Epithelial cell of esophagus (primary cell): Measurements from ENCODE around the gene EN1.

ENCODE experiments used
- DNase-seq: peaks from one replicate; pipeline ENCODE4 v3.0.0; 2010; ENCODE audit warnings: low read depth
- H3K4me3 ChIP-seq: 2 replicates; pipeline ENCODE4 v1.5.1; 2011; ENCODE audit warnings: mild to moderate bottlenecking, low read length, control low read depth
- TF ChIP-seq, protein P1 (sequence below): IDR thresholded peaks from 2 replicates; pipeline ENCODE4 v1.5.1; 2011; ENCODE audit warnings: low read depth, mild to moderate bottlenecking, low read length, control low read depth, inconsistent platforms; ENCODE audit not compliant: insufficient read depth; ENCODE audit errors: missing control alignments

Gene EN1

DNA sequence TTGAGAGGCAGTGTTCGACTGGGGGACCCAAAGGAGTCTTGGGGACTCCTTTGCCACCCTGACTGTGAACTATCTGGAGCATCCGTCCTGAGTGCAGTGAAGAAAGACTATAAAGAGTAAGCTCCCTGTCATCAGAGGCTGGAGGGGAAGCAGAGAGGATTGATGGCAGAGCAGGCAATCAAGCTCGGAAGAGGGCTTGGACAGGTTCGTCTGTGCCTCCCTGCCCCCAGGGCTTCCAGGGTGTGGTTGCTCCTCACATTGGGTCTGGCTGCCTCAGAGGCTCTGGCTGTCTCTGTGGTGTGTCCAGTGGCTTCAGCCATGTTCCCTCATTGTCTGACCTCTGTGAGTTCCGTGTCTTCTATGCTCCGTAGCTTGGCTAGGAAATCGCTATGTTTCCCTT is 13.8 kb upstream of the EN1 start:
- DNase-seq = no peak
- TF ChIP-seq, protein P1, sequence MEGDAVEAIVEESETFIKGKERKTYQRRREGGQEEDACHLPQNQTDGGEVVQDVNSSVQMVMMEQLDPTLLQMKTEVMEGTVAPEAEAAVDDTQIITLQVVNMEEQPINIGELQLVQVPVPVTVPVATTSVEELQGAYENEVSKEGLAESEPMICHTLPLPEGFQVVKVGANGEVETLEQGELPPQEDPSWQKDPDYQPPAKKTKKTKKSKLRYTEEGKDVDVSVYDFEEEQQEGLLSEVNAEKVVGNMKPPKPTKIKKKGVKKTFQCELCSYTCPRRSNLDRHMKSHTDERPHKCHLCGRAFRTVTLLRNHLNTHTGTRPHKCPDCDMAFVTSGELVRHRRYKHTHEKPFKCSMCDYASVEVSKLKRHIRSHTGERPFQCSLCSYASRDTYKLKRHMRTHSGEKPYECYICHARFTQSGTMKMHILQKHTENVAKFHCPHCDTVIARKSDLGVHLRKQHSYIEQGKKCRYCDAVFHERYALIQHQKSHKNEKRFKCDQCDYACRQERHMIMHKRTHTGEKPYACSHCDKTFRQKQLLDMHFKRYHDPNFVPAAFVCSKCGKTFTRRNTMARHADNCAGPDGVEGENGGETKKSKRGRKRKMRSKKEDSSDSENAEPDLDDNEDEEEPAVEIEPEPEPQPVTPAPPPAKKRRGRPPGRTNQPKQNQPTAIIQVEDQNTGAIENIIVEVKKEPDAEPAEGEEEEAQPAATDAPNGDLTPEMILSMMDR = no peak
- H3K4me3 ChIP-seq = no peak overlapping the region

DNA sequence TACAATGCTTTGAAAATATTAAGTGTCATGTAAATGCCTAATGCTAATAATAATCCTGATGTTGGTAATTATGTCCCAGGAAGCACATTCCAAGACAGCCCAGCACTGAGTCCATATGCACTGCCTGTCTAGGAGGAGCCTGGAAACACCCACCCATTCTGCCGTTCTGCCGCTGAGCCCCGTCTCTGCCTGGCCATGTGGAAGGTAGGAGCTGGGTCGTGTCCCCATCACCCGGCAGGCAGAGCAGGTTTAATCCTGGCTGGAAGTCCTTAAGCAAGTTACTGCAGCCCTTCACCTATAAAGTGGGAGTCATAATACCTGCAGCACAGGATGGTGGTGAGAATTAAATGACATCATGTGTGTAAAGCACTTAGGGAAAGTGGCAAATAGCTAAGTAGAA is 13.1 kb upstream of the EN1 start:
- TF ChIP-seq, protein P1 = no peak
- no peak for DNase-seq
- H3K4me3 ChIP-seq = no peak overlapping the region

DNA sequence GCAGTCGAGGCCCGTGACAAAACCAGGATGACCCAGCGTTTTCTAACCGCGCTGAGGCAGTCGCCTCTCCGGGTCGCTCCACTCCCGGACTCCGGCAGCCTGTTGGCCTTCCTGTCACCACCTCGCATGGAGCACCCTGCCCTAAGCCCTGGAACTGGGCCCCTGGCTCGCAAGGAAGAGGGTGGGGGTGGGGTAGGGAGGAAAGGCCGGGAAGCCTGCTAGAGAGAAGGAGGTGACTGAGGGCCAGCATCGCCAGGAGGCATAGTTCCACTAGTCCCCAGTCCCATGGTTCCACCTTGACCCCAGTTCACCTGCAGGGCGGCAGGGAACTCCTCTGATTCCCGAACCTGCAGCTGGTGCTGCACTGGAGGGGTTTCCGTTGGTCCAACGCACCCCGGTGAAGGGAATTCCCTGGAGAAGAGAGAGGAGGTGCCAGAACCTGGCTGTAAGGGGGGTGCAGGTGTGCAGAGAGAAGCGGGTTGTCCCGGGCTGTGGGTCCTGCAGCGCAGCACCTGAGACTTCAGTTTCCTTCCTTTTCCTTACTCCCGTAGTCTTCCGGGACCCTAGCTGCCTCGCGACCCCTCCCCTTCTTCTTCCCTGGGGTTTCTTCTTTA is 11.8 kb upstream of the EN1 start:
- H3K4me3 ChIP-seq = no peak overlapping the region
- TF ChIP-seq, protein P1 = no peak
- no peak for DNase-seq

DNA sequence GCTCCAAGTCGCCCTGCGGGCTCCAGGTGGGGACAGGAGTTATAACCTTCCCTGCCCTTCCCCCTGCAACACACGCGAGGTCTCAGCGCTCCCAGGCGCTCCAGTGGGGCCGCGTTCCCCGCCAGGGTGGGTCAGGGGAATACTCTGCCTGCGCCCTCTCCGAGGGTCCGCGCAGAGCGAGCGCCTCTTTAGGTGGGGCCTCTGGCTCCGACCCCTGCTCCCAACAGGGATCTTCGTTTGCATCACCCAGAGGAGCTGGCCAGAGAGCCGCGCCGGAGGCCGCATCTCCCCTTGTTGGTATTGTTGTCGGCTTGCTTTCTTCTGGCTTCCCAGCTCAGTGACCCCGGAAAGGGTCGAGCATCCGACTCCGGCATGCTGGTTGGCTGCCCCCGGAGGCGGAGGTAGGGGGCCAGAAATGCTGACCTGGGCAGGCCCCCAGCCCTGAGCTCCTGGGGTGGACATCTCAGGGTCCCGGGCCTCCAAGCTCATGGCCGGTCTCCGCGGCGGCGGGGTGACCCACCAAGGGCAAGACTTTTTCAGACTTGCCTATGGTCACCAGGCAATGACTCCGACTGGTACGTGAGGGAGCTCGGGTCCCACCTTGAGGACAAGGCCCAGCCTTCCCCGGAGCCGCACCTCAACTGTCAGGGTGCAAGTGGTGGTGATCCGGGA is 11.2 kb upstream of the EN1 start:
- no peak for DNase-seq
- TF ChIP-seq, protein P1 = no peak
- H3K4me3 ChIP-seq = no peak overlapping the region

DNA sequence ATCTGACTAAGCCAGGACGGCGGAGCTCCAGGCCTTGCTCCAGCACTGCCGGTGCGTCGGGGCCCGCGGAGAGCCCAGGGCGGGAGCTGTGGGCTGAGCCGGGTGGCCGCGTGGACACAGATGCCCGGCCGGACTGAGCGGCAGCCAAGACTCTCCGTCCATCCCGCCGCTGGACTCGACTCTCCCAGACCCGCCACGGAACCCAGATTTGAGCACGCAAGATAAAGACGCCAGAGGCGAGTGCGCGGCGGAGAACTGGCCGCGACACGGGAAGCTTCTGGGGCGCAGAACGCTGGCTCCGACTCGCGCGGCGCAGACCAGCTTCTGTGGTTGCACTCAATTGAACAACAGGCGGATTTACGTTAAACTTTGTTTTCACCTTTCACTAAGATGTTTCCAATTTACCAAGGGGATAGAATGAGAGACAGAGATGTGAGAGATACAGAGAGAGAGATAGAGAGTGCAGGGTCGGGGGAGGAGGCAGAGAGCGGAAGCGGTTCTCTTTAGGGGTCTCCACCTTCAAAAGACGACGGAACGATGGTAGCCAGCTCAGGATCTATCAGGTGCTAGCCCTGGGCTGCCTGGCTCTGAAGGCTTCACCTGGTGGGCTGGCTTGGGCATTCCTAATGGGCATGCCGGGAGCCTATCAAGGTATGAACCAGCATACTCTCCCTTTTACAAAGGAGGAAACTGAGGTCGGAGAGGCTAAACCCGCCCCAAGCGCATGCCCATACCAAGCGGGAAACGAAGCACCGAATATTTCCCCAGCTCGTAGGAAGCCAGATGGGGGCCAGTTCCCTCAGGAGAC is 10.4 kb upstream of the EN1 start:
- no peak overlapping the region for H3K4me3 ChIP-seq
- DNase-seq = no peak
- TF ChIP-seq, protein P1 = no peak

DNA sequence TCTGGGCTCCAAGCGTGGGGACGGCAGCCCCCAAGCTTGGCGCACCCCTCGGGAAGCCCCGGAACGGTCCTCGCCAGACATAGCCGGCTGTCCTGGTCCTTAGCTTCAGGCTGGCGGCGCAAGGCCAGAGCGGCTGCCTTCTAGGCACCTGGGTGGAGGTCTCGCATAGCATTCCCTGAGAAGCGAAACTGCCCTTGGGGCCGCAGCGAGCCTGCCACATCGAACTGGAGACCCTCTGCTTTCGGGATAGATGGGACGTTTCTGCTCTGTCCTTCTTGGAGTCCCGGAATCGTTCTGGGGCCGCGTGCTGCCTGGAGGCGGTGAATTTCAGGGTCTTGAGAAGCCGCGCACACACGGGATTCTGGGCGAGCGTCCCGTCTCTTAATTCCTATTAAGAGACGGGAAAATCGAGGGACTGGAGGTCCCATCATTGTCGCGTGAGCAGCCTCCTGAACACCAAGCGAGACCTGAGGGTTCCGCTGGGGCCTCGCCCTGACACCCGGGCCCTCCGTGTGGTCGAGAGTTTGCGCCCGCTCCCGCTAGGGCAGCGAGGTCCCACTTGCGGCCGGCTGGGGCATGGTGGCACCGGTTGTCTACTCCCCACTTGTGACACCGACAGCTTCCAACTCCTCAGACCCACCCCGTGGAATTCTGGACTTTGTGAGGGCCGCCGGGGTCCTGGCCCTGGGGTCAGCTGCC is 9.7 kb upstream of the EN1 start:
- TF ChIP-seq, protein P1 = no peak
- no peak overlapping the region for H3K4me3 ChIP-seq
- no peak for DNase-seq
